ENCODE data around the gene SORCS2.

DNA sequence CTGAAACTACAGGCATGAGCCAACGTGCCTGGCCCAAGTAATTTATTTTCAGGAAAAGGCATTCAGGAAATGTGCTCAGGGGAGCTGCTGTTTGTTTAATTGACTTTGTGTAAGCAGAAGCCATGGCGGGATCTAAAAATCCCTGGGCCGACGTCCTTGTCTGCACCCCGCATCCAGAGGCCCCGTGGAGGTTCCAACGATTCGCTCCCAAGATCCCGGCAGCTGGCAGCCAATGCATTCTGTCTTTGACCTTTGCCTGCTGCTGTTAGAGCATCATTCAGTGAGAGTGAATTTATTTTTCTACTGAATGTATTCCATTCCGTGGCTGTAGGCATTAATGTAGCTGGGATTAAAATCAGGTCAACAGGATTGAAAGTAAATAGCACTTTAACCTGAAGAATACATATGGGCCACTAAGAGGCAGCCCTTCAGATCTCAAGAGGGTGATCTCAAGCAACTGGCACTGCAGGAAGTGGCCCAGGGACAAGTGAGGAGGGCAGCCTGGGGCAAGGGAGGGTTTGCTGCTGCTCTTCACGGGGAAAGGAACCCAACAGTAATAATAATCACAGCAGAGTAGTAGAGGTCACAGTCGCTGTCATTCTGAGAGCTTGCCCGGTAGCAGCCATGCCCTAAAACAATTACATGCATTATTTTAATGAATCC is 167.2 kb downstream of the SORCS2 start:
- TF ChIP-seq POLR2A (IDR thresholded peaks at IDR 0.05): no peak
- TF ChIP-seq EP300 (IDR thresholded peaks at IDR 0.05; ENCODE audit: low read depth): no peak
